Astrocyte of the cerebellum (primary cell): ENCODE data around the gene MED12L.

Source experiments
- DNase-seq: peaks from one replicate; pipeline ENCODE4 v3.0.0-alpha.2; 2011; ENCODE audit warnings: low read depth
- H3K4me3 ChIP-seq: 2 replicates; pipeline ENCODE4 v1.5.1; 2011; ENCODE audit warnings: mild to moderate bottlenecking, low read depth, low read length, moderate library complexity
- in situ Hi-C: cut with HindIII; loops from 2 replicates; pipeline ENCODE4 v1.10.0; 2017; ENCODE audit warnings: low sequenced_read_pairs
- TF ChIP-seq, protein P1 (sequence below): IDR thresholded peaks from 2 replicates; pipeline ENCODE4 v1.5.1; 2012; ENCODE audit warnings: low read length, low read depth, moderate library complexity, mild to moderate bottlenecking; ENCODE audit errors: missing control alignments

MED12L gene

DNA sequence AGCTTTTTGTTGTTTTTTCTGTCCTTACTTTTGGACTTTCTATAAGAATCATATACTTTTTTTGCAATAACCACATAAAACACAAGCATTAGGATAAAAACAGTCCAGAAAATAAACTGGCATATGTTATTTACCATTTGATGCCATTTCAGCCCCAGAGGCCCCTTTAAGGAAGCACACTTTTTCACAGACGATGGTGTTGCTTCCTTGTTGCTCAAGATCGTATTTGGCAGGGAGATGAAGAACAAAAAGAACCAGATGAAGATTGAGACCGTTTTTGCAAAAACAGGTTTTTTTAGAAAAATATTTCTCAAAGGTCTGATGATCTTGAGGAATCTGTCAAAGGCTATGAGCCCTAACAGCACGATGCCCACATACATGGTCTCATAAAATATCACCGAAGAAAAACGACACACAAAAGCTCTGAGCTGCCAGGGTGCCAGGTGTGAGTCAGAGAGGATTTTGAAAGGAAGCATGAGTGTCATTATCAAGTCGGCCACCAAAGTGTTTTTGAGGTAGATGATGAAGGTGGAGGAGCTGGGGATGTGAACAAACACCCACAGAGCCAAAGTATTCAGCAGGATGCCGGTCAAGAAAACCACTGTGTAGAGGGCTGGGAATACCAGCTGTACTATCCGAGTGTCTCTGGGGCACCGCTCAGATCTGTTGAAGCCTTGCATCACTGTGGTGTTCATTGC lies 243.0 kb downstream of the MED12L start:
- in situ Hi-C loops = no loop called here
- no peak overlapping the region for H3K4me3 ChIP-seq
- TF ChIP-seq, protein P1, sequence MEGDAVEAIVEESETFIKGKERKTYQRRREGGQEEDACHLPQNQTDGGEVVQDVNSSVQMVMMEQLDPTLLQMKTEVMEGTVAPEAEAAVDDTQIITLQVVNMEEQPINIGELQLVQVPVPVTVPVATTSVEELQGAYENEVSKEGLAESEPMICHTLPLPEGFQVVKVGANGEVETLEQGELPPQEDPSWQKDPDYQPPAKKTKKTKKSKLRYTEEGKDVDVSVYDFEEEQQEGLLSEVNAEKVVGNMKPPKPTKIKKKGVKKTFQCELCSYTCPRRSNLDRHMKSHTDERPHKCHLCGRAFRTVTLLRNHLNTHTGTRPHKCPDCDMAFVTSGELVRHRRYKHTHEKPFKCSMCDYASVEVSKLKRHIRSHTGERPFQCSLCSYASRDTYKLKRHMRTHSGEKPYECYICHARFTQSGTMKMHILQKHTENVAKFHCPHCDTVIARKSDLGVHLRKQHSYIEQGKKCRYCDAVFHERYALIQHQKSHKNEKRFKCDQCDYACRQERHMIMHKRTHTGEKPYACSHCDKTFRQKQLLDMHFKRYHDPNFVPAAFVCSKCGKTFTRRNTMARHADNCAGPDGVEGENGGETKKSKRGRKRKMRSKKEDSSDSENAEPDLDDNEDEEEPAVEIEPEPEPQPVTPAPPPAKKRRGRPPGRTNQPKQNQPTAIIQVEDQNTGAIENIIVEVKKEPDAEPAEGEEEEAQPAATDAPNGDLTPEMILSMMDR = no peak
- DNase-seq = no peak

DNA sequence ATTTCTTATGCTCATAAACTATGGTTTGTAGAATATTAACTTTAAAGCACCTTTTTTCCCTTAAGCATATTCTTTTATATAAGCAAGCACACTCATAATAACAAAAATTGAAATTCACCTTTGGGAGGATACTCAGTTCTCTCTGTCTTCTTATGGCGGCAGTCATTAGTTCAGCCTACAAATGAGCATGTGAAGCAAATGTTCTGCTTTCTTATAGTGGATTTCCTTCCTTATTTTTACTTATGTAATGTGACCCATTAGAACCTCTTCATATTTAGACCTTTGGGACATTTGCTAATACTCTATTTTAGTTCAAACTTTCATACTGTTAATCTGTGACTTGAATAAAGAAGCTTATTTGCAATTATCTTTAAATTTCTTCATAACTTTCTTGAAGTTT lies 243.9 kb downstream of the MED12L start, which contains the start of gene P2RY13:
Gene P2RY13 (minus strand): TSS at position 187 of the 400 bp plus-strand sequence. CDS start 21 bp downstream, at position 166.
- TF ChIP-seq, protein P1 = no peak
- in situ Hi-C loops = no loop called here
- DNase-seq = no peak
- no peak within 1 kb of the TSS for H3K4me3 ChIP-seq

- TF ChIP-seq, protein P1 = no peak
- no peak overlapping the region for H3K4me3 ChIP-seq
- no peak for DNase-seq
- in situ Hi-C loops = no loop called here
These were observed 244.9 kb downstream of the MED12L start for GRCh38 chr3:151330379-151330778.

DNA sequence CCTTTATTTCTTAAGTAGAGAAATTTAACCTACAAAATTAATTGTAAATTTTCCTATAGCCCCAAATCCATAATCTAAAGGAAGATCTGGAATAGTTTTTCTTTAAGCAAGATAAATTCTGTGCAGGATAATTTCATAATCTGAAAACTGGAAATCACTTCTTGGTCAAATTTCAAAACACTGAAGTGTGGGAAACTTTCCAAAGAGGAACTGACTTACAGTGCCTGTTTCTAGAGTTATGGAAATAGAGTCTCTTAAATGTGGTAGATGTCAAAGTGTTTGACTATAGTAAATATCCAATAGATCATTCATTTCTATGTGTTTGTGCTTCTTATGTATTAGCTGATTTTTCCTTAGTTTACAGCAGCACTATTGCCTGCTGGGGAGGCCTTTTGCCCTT lies 245.4 kb downstream of the MED12L start:
- H3K4me3 ChIP-seq = no peak overlapping the region
- DNase-seq = no peak
- in situ Hi-C loops = no loop called here

GRCh38 chr3:151331696-151332095 lies 246.2 kb downstream of the MED12L start:
- no peak for DNase-seq
- H3K4me3 ChIP-seq = no peak overlapping the region
- in situ Hi-C loops = no loop called here
- TF ChIP-seq, protein P1 = no peak

More for the DNA sequence above, 245.4 kb downstream of the MED12L start:
- TF ChIP-seq, protein P1 = no peak

DNA sequence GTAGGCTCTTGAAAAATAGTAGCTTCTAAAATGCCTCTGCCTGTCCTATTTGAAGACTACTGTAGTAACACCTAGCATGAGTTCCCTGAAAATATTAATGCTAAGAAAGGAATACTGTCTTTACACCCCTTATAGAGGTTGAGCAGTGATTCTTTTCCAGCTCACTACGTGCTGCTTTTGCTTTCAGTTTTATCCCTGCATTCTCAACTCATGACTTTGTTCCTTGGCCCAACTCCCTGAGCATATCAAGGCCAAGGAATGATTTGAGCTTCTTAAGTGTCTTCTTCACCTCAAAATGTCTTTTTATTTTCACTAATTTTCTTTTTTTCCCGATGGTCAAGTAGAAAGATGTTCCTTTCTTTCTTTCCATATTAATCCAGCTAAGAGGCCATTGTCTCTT lies 260.4 kb downstream of the MED12L start:
- in situ Hi-C loops = no loop called here
- TF ChIP-seq, protein P1 = no peak
- no peak overlapping the region for H3K4me3 ChIP-seq
- DNase-seq = peak; percentile 55
